Panc1 (cell line): ENCODE measurements around the gene SSH2.

Experiments
- POLR2AphosphoS5 ChIP-seq: IDR thresholded peaks from 2 replicates; pipeline ENCODE4 v1.6.1; 2012; ENCODE audit warnings: mild to moderate bottlenecking, low read depth, low read length, moderate library complexity
- TCF7L2 ChIP-seq: IDR thresholded peaks from 2 replicates; pipeline ENCODE4 v1.6.1; 2011; ENCODE audit warnings: mild to moderate bottlenecking, low read depth, low read length, inconsistent platforms
- TF ChIP-seq, protein P1 (sequence below): fragments of 450-650 bp; IDR thresholded peaks from 2 replicates; pipeline ENCODE4 v1.5.1; 2017; ENCODE audit warnings: mild to moderate bottlenecking
- TF ChIP-seq, protein P2 (sequence below), 2 experiments: IDR thresholded peaks; 2 replicates each; pipeline ENCODE4 v1.6.1; 2011 to 2012; ENCODE audit warnings: low read depth in 2 of 2, control low read depth in 1 of 2, low read length in 1 of 2, mild to moderate bottlenecking in 1 of 2, moderate library complexity in 1 of 2; ENCODE audit not compliant: insufficient read depth in 1 of 2

- no peak for TF ChIP-seq TCF7L2
- TF ChIP-seq, protein P1, sequence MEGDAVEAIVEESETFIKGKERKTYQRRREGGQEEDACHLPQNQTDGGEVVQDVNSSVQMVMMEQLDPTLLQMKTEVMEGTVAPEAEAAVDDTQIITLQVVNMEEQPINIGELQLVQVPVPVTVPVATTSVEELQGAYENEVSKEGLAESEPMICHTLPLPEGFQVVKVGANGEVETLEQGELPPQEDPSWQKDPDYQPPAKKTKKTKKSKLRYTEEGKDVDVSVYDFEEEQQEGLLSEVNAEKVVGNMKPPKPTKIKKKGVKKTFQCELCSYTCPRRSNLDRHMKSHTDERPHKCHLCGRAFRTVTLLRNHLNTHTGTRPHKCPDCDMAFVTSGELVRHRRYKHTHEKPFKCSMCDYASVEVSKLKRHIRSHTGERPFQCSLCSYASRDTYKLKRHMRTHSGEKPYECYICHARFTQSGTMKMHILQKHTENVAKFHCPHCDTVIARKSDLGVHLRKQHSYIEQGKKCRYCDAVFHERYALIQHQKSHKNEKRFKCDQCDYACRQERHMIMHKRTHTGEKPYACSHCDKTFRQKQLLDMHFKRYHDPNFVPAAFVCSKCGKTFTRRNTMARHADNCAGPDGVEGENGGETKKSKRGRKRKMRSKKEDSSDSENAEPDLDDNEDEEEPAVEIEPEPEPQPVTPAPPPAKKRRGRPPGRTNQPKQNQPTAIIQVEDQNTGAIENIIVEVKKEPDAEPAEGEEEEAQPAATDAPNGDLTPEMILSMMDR, result no peak
- TF ChIP-seq, protein P2, sequence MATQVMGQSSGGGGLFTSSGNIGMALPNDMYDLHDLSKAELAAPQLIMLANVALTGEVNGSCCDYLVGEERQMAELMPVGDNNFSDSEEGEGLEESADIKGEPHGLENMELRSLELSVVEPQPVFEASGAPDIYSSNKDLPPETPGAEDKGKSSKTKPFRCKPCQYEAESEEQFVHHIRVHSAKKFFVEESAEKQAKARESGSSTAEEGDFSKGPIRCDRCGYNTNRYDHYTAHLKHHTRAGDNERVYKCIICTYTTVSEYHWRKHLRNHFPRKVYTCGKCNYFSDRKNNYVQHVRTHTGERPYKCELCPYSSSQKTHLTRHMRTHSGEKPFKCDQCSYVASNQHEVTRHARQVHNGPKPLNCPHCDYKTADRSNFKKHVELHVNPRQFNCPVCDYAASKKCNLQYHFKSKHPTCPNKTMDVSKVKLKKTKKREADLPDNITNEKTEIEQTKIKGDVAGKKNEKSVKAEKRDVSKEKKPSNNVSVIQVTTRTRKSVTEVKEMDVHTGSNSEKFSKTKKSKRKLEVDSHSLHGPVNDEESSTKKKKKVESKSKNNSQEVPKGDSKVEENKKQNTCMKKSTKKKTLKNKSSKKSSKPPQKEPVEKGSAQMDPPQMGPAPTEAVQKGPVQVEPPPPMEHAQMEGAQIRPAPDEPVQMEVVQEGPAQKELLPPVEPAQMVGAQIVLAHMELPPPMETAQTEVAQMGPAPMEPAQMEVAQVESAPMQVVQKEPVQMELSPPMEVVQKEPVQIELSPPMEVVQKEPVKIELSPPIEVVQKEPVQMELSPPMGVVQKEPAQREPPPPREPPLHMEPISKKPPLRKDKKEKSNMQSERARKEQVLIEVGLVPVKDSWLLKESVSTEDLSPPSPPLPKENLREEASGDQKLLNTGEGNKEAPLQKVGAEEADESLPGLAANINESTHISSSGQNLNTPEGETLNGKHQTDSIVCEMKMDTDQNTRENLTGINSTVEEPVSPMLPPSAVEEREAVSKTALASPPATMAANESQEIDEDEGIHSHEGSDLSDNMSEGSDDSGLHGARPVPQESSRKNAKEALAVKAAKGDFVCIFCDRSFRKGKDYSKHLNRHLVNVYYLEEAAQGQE (IDR thresholded peaks at IDR 0.05; ENCODE audit: insufficient read depth in 1 of 2, low read depth in 2 of 2, low read length in 1 of 2), result no peak
- no peak for TF ChIP-seq POLR2AphosphoS5
These were observed 89.1 kb downstream of the SSH2 start for GRCh38 chr17:29840884-29841283.
